CMK (cell line): ENCODE data around the gene IL23R.

ENCODE experiments used
- DNase-seq: peaks from one replicate; pipeline ENCODE4 v3.0.0-alpha.2; 2010; ENCODE audit warnings: low read depth

Gene IL23R

GRCh38 chr1:67239738-67240137 lies 73.5 kb downstream of the IL23R start:
- no peak for DNase-seq

GRCh38 chr1:67241200-67241746 lies 75.0 kb downstream of the IL23R start:
- no peak for DNase-seq

GRCh38 chr1:67242016-67242415 lies 75.8 kb downstream of the IL23R start:
- DNase-seq: no peak

GRCh38 chr1:67250051-67250653 lies 83.9 kb downstream of the IL23R start:
- DNase-seq: peak; percentile 24

- no peak for DNase-seq
These were observed 90.3 kb downstream of the IL23R start for GRCh38 chr1:67256291-67257172.

GRCh38 chr1:67257173-67257535 lies 90.9 kb downstream of the IL23R start:
- DNase-seq: no peak

- DNase-seq: no peak
These were observed 95.4 kb downstream of the IL23R start for GRCh38 chr1:67261680-67262079.

- DNase-seq: no peak
These were observed 96.5 kb downstream of the IL23R start for GRCh38 chr1:67262735-67263134.

- no peak for DNase-seq
These were observed 97.9 kb downstream of the IL23R start for GRCh38 chr1:67264152-67264551.

GRCh38 chr1:67264899-67265298 lies 98.6 kb downstream of the IL23R start:
- no peak for DNase-seq

GRCh38 chr1:67269061-67269460 lies 102.8 kb downstream of the IL23R start:
- DNase-seq: no peak

GRCh38 chr1:67270541-67270940 lies 104.3 kb downstream of the IL23R start:
- no peak for DNase-seq

- no peak for DNase-seq
These were observed 107.3 kb downstream of the IL23R start for GRCh38 chr1:67273591-67273990.

GRCh38 chr1:67274623-67275325 lies 108.5 kb downstream of the IL23R start:
- no peak for DNase-seq

GRCh38 chr1:67280696-67281095 lies 114.4 kb downstream of the IL23R start:
- DNase-seq: no peak

GRCh38 chr1:67281244-67281643 lies 115.0 kb downstream of the IL23R start:
- no peak for DNase-seq

GRCh38 chr1:67285780-67286488 lies 119.7 kb downstream of the IL23R start:
- no peak for DNase-seq

GRCh38 chr1:67290236-67290635 lies 124.0 kb downstream of the IL23R start:
- no peak for DNase-seq

- DNase-seq: no peak
These were observed 128.8 kb downstream of the IL23R start for GRCh38 chr1:67294836-67295617.

- no peak for DNase-seq
These were observed 132.5 kb downstream of the IL23R start for GRCh38 chr1:67298762-67299161.

GRCh38 chr1:67299296-67299695 lies 133.0 kb downstream of the IL23R start:
- no peak for DNase-seq
